GM19099 (cell line): ENCODE measurements around the gene FAM180B.

Source experiments
- POLR2A ChIP-seq: IDR thresholded peaks from 3 replicates; pipeline ENCODE4 v1.6.1; 2011; ENCODE audit warnings: low read depth; ENCODE audit not compliant: insufficient read length; ENCODE audit errors: extremely low read depth

Gene FAM180B

DNA sequence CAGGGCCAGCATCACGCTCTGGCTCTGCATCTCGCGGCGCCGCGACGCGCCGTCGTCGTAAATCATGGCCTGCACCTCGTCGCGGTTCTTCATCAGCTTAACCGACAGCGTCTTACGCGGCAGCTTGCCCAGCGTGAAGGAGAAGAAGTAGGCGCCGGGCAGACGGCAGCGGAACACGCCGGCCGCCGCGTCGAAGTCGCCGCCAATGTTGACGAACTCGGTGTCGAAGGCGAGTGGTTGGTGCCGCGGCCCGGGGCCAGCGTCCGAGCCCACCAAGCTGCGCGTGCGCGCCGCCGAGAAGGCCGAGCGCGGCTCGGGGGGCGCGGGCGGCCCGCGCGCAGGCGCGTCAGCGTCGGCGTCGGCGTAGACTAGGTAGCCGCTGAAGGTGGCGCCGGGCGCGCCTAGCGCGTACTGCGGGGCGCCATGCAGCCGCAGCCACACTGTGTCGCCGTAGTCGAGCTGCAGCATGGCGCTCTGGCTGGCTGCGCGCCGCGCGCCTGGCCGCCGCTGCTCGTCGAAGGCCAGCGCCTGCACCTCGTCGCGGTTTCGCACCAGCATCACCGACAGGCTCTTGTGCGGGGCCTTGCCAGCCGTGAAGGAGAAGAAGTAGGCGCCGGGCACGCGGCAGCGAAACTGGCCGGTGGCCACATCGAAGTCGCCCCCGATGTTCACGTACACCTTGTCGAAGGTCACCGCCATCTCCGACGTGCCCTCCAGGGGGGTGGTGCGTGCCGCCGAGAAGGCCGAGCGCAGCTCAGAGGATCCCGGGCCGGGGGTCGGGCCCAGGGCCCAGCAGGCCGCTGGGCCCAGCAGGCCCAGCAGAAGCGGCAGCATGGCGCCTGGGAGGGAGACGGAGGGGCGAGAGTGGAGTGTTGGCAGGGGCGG, 3.7 kb downstream of the FAM180B start:
- TF ChIP-seq POLR2A: no peak

DNA sequence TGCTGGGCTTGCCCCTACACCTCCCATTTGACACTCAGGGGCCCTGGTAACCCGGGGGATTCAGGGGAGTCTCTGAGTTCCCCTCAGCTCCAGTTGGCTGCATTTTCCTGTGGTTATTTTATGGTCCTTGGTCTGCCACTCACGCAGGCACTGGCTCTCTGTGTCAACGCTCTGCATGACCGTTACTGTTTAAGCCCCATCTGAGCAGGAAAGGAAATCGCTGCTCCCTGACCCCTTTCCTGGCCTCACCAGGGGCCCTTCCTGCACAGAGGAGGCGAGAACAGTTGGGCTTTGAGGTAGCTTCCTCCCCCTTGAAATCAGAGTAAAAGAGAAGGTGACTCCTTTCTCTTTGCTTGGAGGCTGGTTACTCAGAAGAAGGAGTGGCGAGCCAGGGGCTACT, 5.3 kb downstream of the FAM180B start:
- no peak for TF ChIP-seq POLR2A

DNA sequence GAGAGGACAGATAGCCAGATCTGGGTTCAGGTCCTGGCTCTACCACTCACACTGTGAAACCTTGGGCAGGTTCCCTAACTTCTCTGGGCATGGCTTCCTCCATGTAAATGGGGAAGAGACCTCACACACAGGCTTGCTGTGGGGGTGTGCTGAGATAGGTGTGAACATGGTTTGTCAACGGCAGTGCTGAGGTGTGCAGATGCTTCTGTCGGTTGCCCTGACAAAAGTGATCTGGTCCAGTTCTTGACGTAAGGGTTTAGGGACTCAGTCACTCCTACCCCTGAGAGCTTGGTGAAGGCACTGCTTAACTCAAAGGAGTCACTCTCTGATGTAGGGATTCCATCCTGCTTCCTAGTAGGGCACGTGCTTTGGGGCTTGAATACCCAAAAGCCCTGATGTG, 5.8 kb downstream of the FAM180B start:
- TF ChIP-seq POLR2A: no peak

DNA sequence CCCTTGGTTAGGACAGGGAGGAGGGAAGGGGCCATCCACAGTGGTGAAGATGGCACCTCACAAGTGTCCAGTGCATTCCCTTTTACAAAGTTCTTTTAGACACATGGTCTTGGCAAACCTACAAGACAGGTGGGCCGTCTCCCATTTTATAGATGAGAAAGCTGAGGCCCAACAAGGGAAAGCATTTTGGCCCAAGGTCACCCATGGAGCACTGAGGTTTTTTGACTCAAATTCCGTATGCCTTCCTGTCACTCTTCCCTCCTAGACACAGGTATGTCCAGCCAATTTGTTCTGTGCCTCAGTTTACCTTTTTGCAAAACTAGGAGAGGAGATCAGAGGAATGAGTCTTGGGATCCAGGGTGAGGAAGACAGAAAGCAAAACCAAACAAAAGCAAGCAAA, 6.5 kb downstream of the FAM180B start:
- TF ChIP-seq POLR2A: no peak

DNA sequence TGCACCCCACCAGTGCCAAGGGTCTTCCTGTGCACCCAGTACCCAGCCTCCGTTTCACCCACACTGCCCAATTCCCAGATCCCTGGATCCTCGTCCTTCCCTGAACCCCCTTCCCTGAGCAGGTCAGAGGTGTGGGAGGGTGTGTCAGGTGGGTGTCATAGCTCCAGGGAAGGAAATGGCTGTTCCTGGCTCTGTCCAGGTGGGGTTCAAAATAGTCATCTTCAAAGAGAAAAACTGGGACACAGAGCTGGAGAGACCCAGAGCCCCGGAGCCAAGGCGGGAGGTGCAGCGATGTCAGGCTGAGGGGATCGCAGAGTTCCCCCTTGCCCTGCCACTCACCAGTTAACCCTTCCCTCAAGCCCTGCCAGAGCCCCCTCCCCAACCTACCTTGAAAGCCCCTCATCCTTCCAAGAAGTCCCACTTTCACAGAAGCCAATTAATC, 7.0 kb downstream of the FAM180B start:
- no peak for TF ChIP-seq POLR2A

DNA sequence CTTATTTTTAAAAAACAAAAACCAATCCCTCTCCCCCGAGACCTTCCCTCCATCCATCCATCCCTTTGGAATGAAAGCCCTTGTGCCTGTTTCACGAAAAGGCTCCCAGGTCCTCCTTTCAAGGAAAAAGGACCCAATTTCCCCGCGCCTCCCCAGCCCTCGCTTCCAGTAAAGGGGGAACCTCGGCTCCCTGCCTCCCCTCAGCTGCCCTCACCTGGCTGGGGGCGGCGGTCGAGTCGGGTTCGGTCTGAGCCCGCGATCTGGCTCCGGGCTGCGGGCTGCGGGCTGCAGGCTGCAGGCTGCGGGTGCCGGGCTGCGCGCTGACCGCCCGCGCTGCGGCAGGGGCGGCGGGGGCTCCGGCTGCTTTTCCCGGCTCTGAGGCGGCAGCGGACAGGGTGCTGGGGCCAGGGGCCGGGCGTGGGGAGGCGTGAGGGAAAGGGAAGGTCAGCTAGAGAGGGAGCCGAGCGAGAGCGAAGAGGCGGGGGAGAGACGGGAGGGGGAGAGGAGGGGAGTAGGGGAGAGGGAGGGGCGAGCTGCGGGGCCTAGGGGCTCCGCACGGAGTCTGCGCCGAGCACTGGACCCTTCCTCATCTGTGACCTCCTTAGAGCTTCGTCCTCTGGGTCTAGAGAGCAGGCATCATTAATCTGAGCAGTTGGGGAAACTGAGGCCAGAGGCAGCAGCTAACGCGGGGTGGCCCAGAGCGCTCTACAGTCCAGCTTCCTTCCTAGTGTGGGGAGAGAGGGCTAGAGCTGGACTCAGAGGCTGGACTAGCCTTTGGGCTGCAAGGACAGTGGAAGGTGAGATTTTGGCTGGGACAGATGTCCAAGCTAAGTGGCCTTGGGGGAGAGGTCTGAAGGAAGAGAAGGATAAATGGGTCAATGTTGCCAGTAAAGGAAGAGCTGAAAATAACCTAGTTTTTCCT, 7.7 kb downstream of the FAM180B start, which contains the start of gene C1QTNF4:
Gene C1QTNF4 (minus strand): TSS at position 478 of the 922 bp plus-strand sequence. CDS start 3,601 bp downstream, outside the sequence.
- no peak for TF ChIP-seq POLR2A

DNA sequence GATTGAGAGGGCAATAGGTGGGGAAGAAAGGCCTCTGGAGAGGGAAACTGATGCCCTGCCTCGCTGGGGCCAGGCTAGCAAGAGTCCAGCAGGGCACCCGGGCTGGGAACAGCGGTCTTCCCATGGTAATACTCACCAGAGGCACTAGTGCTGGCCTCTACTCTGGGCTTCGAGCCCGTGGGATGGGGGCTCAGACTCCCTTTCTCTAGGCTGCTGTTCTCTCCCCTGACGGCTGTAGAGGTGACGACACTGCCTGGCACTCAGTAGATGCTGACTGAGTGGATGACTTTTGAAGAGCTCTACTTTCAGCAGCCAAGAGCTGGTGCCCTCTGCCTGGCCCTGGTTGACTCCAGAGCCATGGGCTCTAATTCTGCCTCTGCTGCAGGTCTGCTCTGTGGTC, 8.6 kb downstream of the FAM180B start:
- TF ChIP-seq POLR2A: no peak

DNA sequence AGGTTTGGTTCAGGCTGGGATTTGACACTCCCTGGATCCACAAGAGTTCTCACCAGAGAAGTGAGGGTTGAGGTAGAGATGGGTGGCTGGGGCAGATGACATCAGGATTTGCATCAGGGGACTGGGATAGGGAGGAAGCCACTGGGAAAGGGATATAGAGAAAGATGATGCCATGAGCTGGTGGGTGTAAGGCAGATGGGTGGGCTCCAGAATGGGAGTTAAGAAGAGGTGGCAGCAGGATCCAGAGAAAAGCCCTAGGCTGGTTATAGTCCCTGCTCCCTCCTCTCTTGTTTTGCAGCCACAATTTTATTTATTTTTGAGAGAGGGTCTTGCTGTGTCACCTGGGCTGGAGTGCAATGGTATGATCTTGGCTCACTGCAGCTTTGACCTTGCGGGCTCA, 9.5 kb downstream of the FAM180B start:
- no peak for TF ChIP-seq POLR2A

DNA sequence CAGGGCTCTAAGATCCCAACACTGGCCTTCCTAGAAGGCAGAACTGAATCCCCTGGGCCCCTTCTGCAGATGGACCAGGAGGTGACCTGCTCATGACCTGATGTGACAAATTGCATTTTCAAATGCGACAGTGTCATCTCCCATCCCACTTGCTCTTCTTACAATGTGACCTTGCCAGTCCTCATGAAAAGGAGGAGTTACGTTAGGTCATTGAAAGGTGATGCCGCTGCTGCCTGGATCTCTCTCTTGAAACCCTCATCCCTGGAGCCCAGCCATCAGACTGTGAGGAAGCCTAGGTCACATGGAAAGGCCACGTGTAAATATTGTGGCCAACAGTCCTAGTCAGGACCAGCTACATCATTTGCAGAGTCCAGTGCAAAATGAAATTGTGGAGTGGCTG, 13.4 kb downstream of the FAM180B start:
- no peak for TF ChIP-seq POLR2A

DNA sequence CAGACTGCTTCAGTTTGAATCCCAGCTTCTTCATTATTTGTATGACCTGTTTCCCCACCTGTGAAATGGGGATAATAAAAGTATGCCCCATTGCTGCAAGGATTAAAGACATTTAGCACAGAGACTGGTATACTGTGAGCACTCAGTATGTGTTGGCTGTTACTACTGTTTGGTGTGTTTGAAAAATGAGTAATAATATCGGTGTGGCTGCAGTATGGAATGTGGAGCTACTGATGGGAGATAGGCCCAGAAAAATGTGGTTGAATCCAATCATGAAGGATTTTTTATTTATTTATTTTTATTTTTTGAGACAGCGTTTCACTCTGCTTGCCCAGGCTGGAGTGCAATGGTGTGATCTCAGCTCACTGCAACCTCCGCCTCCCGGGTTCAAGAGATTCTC, 16.8 kb downstream of the FAM180B start:
- no peak for TF ChIP-seq POLR2A

DNA sequence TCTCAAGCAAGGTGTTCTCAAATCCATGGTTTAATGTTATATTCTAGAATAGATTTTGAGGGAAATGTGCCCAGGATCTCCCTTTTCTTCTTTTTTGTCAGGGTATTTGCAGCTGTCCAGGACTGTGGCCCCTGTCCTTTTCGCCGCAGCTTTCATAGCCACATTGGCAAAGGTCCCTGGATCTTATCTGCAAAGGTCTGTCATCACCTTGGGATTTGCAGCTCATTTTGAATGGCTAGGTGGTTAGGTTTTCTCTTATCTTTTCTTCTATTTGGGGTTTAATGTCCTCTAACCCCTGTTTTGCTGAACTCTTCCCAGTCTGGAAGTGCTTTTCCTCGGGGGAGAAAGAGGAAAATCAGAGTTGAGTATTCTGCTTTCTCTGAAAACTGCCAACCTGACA, 19.4 kb downstream of the FAM180B start:
- no peak for TF ChIP-seq POLR2A

DNA sequence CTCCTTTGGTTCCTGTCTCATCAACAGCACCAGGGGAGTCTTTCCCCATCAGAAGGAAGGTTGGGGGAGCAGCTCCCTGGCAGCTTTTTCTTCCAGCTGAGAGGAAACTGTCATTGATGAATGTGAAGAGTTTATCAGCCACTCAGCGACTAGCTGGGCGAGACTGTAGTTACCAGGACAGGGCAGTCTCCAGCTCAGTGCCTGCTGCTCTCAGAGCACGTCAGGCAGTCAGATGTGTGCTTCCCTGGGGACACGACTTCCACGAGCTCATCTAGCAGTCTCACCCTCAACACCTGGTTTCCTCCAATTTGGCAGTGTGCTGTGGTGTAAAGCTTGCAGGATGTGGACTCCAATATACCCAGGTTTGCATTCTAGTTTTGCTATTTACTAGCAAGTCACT, 20.3 kb downstream of the FAM180B start:
- TF ChIP-seq POLR2A: no peak

DNA sequence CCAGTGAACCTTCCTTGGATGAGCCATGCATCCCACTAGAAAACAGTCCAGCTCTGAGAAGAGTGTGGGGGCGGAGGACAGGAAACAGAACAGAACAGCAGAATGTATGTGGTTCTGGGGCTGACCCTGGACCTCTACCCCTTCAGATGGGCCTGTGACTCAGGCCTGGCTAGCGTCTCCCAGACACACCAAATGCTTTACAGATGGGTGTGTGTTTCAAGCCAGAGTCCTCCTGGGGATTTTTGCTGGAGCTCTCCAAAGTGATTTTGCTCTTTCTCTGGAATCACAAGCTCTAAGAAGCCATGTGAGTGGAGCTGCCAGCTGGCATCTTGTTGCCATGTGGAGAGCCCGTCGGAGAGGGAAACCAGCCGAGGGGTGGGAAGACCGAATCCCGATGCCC, 20.9 kb downstream of the FAM180B start:
- TF ChIP-seq POLR2A: no peak

DNA sequence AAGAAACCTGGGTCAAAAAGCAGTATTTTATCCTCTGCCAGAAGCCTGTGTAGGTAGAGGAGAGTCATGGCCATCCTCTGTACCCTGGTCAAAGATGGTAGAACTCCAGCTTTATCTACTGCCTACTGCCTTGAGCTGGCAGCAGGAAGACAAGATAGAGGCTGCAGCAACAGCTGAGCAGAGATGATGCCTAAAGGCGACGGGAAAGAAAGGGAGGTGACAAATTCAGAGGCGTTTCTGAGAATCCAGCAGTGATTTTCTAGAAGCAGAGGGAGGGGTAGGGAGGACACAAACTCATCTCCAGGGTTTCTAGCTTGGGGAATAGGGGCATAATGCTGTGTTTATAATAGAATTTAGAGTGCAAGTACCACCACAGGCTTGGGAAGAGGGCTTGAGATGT, 23.2 kb downstream of the FAM180B start:
- TF ChIP-seq POLR2A: no peak

DNA sequence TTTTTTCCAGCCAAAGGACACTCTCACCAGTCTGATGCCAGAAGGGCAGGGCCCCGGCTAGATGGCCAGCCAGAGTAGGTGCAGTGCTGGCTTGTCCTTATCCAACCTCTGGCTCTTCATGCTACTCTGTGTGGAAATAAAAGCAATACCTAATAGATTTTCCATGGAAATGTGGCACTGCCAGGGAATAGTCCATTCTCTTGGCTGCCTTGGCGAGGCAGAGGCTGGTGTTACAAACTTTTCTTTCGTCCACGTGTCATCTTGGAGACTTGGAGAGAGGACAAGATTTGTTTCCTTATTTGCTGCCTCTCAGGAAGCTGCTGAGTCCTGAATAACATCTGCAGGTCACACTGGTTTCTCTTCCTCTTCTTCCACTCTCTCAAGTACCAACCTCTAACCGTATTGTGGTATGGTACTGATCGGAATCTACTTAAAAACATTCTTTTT, 24.9 kb downstream of the FAM180B start:
- TF ChIP-seq POLR2A: no peak
